HG02678 (cell line): ENCODE measurements around the gene BIN1.
"Not testable (repeated sequence)": the region's sequence is repeated elsewhere in the genome, so short reads cannot be mapped to it uniquely, and the experiment has no call there.

ENCODE experiments used
- ATAC-seq: cut with Tn5 transposase; IDR thresholded peaks from one replicate; pipeline ENCODE4 v1.9.1; 2021; ENCODE audit warnings: mild to moderate bottlenecking, moderate library complexity; ENCODE audit not compliant: unreplicated experiment

BIN1 gene

GRCh38 chr2:127048618-127048935 lies 58.4 kb downstream of the BIN1 start:
- ATAC-seq = no peak

GRCh38 chr2:127047716-127048617 lies 59.0 kb downstream of the BIN1 start:
- no peak for ATAC-seq

- ATAC-seq = no peak
Observed at GRCh38 chr2:127047054-127047453, 59.9 kb downstream of the BIN1 start.

- ATAC-seq = no peak
Observed at GRCh38 chr2:127046579-127046978, 60.4 kb downstream of the BIN1 start.

GRCh38 chr2:127045792-127046501 lies 61.0 kb downstream of the BIN1 start:
- ATAC-seq = no peak

GRCh38 chr2:127044977-127045661 lies 61.8 kb downstream of the BIN1 start:
- no peak for ATAC-seq

- ATAC-seq = no peak
Observed at GRCh38 chr2:127044165-127044718, 62.7 kb downstream of the BIN1 start.

- ATAC-seq = no peak
Observed at GRCh38 chr2:127043367-127044164, 63.4 kb downstream of the BIN1 start.

GRCh38 chr2:127041259-127041970 lies 65.5 kb downstream of the BIN1 start:
- no peak for ATAC-seq

GRCh38 chr2:127040169-127040568 lies 66.8 kb downstream of the BIN1 start:
- ATAC-seq = no peak

GRCh38 chr2:127039387-127040031 lies 67.4 kb downstream of the BIN1 start:
- peak; percentile 58 for ATAC-seq

GRCh38 chr2:127037476-127037875 lies 69.5 kb downstream of the BIN1 start:
- no peak for ATAC-seq

- ATAC-seq = peak; percentile 70
Observed at GRCh38 chr2:127034883-127035611, 71.9 kb downstream of the BIN1 start.

- ATAC-seq = no peak
Observed at GRCh38 chr2:127034051-127034450, 72.9 kb downstream of the BIN1 start.

GRCh38 chr2:127032621-127033020 lies 74.3 kb downstream of the BIN1 start:
- no peak for ATAC-seq

GRCh38 chr2:127029350-127030051 lies 77.5 kb downstream of the BIN1 start:
- ATAC-seq = no peak

- ATAC-seq = not testable (repeated sequence)
Observed at GRCh38 chr2:127028745-127029144, 78.2 kb downstream of the BIN1 start.

GRCh38 chr2:127027715-127028114 lies 79.2 kb downstream of the BIN1 start:
- no peak for ATAC-seq
